ENCODE data around the gene PGAP6. TPM values are rescaled to one million over a fixed set of nuclear protein-coding genes. Genes with fewer than 3 reads are reported as not detected.

The PGAP6 gene
- total RNA-seq, 4 donors from 2014 or later: 31.6 to 83.3 (median 62.2) TPM

DNA sequence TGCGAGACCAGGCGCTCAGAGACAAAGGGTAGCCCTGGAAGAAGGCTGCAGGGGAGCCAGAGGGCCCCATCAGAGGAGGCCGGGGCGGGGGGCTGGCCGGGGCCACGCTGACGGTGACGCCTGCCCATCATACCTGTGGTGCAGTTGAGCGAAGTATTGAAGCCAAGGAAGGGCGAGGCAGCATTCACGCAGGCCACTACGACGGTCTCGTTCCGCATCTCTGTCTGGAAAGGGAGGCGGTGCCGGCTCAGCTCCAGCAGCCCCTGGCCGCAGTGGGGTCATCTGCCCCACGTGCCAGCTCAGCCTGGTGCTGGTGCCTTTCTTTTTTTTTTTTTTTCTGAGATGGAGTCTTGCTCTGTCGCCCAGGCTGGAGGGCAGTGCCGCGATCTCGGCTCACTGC lies 6.6 kb downstream of the PGAP6 start:
- Histone ChIP-seq H3K4me1 (peaks cover 9 to 20% of the 10 kb centered on the region in 2 donors), H3K9me3 (no peaks in the 10 kb centered on the region), H3K36me3 (peaks cover 7 to 33% of the 10 kb centered on the region in 2 donors), H3K27ac (no peak overlapping the region), H3K27me3 (no peaks in the 10 kb centered on the region), H3K4me3 (replicated peaks in 1 of 3) (no peak overlapping the region)
- TF ChIP-seq POLR2A (IDR thresholded peaks at IDR 0.05): no peak
- TF ChIP-seq, protein P1, sequence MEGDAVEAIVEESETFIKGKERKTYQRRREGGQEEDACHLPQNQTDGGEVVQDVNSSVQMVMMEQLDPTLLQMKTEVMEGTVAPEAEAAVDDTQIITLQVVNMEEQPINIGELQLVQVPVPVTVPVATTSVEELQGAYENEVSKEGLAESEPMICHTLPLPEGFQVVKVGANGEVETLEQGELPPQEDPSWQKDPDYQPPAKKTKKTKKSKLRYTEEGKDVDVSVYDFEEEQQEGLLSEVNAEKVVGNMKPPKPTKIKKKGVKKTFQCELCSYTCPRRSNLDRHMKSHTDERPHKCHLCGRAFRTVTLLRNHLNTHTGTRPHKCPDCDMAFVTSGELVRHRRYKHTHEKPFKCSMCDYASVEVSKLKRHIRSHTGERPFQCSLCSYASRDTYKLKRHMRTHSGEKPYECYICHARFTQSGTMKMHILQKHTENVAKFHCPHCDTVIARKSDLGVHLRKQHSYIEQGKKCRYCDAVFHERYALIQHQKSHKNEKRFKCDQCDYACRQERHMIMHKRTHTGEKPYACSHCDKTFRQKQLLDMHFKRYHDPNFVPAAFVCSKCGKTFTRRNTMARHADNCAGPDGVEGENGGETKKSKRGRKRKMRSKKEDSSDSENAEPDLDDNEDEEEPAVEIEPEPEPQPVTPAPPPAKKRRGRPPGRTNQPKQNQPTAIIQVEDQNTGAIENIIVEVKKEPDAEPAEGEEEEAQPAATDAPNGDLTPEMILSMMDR (IDR thresholded peaks at IDR 0.05): no peak
- intact Hi-C loops (cut with DNase I): no loop called here
- 93 to 96% methylated on average over 23 of the region's 23 CpGs for WGBS, 2 donors
- no peak for DNase-seq

DNA sequence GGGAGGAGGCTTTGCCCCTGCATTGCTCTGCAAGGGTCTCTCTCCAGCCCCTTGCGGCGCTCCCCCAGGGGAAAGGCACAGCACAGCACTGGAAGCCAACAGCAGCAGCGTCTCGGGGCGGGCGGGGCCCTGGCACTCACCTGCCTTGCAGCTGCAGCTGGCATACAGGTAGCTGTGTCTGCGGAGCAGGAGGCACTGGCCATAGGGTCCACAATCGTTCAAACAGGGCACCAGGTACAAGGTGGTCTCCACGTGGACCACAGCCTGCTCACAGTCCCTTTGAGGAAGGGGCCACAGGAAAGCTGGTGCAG lies 7.2 kb downstream of the PGAP6 start:
- Histone ChIP-seq H3K27ac (no peak overlapping the region), H3K4me1 (peaks cover 7 to 20% of the 10 kb centered on the region in 2 donors), H3K9me3 (no peaks in the 10 kb centered on the region), H3K36me3 (peaks cover 7 to 33% of the 10 kb centered on the region in 2 donors), H3K27me3 (no peaks in the 10 kb centered on the region), H3K4me3 (replicated peaks in 1 of 3) (no peak overlapping the region)
- no peak for DNase-seq
- intact Hi-C loops (cut with DNase I): no loop called here
- WGBS, 2 donors: 87 to 98% methylated on average over 3 to 8 of the region's 9 CpGs
- TF ChIP-seq, protein P1 (IDR thresholded peaks at IDR 0.05): no peak
- TF ChIP-seq POLR2A (IDR thresholded peaks at IDR 0.05): no peak

DNA sequence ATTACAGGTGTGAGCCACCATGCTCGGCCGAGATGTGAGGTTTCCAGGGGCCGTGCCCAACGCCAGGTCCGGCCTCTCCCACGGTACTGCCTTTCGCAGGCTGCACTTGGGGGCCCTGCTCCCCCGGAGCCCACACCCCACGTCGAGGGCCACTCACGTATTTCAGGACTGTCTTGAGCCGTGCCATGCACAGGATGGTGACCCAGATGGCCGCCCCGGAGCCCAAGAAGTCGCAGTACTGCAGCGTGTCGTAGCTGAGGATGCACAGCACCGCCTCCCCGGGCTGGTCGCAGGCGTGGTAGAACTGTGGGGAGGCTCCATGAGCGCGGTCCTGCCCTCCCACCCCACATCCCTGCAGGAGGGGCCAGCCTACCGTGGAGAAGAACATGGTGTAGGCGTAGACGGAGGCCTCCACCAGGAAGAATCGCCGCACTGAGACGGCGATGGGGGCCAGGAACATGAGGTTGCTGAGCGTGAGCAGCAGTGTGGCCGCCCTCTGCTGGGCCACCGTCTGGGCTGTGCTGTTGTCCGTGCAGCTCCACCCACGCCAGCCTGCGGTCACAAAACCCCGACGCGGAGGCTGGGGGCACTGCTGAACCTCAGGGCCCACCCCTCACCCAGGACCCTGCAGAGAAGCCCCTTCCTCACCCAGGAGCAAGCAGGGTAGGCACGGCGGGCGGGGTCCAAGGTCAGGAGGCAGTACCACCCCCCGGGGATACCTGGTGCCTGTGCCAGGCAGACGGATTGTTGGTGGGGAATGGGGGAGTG lies 7.7 kb downstream of the PGAP6 start:
- no peak for DNase-seq
- Histone ChIP-seq H3K27ac (no peak overlapping the region), H3K27me3 (no peaks in the 10 kb centered on the region), H3K36me3 (peaks cover 7 to 33% of the 10 kb centered on the region in 2 donors), H3K4me3 (replicated peaks in 1 of 3) (no peak overlapping the region), H3K4me1 (peaks cover 6 to 21% of the 10 kb centered on the region in 2 donors), H3K9me3 (no peaks in the 10 kb centered on the region)
- intact Hi-C loops (cut with DNase I): no loop called here
- 95 to 97% methylated on average over 28 to 37 of the region's 44 CpGs for WGBS, 2 donors
- TF ChIP-seq POLR2A (IDR thresholded peaks at IDR 0.05): no peak
- TF ChIP-seq, protein P1 (IDR thresholded peaks at IDR 0.05): no peak

DNA sequence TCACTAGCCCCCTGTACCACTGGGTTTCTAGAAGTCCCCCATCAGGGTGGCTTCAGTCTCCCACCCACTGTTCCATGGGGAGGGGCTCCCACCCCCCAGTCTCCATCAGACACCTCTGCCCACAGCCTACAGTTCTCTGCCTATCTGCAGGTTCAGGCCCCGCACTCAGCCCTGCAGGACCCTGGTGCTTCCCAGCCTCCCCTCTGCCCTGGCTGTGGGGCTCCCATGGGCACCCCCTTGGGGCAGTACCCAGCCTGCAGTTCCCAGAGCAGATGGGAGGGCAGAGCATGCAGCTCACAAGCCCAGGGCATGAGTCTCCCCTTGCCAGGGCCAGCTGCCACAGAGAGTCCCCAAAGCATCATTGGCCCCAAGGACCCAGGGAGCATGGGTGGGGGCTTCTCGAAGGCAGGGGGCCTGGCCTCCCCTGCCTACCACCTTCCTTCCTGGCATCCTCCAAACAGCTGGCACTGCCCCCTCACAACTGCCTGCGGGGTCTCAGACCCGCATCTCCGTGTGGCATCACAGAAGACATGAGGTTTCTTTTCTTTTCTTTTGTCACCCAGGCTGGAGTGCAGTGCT lies 8.7 kb downstream of the PGAP6 start:
- H3K9me3 ChIP-seq: no peaks in the 10 kb centered on the region
- 79 to 97% methylated on average over 4 to 5 of the region's 5 CpGs for WGBS, 2 donors
- intact Hi-C loops (cut with DNase I): no loop called here
- no peak overlapping the region for H3K4me3 ChIP-seq (replicated peaks in 1 of 3)
- H3K4me1 ChIP-seq: peaks cover 6 to 17% of the 10 kb centered on the region in 2 donors
- TF ChIP-seq, protein P1 (IDR thresholded peaks at IDR 0.05): no peak
- TF ChIP-seq POLR2A (IDR thresholded peaks at IDR 0.05): no peak
- no peaks in the 10 kb centered on the region for H3K27me3 ChIP-seq
- DNase-seq: no peak
- H3K36me3 ChIP-seq: peaks cover 15 to 41% of the 10 kb centered on the region in 2 donors
- H3K27ac ChIP-seq: no peak overlapping the region

DNA sequence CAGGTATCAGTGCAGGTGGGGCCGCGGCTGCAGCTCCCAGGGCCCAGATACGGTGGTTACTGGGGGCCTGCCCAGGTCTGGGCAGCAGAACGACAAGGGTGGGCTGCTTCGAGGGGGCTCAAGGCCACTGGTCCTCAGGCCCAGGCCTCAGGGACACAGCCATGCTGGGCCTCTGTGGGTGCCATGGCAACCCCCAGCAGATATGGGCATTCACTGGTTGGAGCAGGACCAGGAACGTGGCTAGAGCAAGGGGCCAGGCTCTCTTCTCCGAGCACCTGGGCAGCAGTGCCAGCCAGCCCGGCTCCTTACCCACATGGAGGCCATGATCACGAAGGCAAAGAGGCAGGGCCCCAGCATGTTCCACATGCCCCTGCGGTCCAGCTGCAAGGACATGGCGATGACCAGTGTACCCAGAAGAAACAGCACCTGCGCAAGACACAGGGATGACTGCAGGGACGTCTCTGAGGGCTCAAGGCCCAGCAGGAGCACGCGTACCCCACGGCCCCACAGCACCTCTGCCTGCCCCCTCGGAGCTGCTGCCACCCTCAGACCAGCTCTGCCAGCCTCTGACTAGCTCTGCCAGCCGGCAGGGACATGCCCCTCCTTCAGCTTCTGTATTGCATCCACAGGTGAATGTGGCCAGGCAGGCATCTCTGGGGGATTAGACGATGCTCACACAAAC lies 9.3 kb downstream of the PGAP6 start:
- intact Hi-C loops (cut with DNase I): no loop called here
- Histone ChIP-seq H3K4me3 (replicated peaks in 1 of 3) (no peak overlapping the region), H3K9me3 (no peaks in the 10 kb centered on the region), H3K4me1 (peaks cover 6 to 17% of the 10 kb centered on the region in 2 donors), H3K36me3 (peaks cover 19 to 46% of the 10 kb centered on the region in 2 donors), H3K27ac (no peak overlapping the region), H3K27me3 (no peaks in the 10 kb centered on the region)
- WGBS, 2 donors: 96 to 98% methylated on average over 13 to 16 of the region's 19 CpGs
- DNase-seq: no peak
- TF ChIP-seq, protein P1 (IDR thresholded peaks at IDR 0.05): no peak
- no peak for TF ChIP-seq POLR2A (IDR thresholded peaks at IDR 0.05)
